HG02759 (cell line): Measurements from ENCODE around the gene LRRC27.

Source experiments
- ATAC-seq: cut with Tn5 transposase; IDR thresholded peaks from one replicate; pipeline ENCODE4 v1.9.1; 2021; ENCODE audit warnings: mild to moderate bottlenecking, moderate library complexity; ENCODE audit not compliant: unreplicated experiment

LRRC27 gene

DNA sequence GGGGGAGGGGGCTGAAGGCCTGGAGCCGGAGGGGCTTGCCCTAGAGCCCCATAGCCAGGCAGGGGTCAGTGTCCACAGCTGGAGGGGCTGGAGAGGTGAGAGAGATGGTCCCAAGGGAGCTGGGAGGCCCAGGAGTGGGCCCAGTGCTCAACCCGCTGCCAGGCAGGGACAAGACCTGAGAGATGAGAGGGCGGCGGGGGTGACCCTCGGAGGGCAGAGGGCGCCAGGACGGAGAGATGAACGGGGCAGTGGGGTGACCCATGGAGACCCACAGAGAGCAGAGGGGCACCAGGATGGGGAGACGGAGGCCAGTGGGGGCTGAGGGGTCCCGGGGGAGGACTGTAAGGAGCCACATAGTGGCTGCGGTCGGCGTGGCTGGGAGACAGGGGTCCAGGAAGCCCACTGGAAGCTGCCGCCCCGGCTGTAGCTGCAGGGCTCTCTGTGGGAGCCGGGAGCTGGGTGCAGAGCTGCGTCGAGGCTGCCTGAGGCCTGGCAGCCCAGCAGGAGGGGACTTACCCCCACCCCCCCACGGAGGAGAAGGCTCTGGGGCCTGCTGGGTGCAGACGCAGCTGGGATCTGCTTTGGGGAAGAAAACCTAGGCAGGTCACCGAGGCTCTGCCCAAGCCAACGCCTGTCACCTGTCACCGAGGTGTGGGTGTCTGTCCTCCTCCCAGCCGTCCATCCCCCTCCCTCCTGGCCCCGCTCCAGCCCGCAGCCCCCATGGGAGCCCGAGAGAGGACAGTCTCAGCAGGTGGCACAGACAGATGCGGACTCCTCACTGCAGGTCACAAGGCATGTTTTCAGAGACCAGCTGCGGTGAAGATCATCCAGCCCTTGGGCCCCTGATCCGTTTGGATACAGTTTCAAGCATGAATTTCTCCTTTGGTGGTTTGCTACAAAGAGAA is 90.1 kb downstream of the LRRC27 start:
- ATAC-seq = peak; percentile 63

DNA sequence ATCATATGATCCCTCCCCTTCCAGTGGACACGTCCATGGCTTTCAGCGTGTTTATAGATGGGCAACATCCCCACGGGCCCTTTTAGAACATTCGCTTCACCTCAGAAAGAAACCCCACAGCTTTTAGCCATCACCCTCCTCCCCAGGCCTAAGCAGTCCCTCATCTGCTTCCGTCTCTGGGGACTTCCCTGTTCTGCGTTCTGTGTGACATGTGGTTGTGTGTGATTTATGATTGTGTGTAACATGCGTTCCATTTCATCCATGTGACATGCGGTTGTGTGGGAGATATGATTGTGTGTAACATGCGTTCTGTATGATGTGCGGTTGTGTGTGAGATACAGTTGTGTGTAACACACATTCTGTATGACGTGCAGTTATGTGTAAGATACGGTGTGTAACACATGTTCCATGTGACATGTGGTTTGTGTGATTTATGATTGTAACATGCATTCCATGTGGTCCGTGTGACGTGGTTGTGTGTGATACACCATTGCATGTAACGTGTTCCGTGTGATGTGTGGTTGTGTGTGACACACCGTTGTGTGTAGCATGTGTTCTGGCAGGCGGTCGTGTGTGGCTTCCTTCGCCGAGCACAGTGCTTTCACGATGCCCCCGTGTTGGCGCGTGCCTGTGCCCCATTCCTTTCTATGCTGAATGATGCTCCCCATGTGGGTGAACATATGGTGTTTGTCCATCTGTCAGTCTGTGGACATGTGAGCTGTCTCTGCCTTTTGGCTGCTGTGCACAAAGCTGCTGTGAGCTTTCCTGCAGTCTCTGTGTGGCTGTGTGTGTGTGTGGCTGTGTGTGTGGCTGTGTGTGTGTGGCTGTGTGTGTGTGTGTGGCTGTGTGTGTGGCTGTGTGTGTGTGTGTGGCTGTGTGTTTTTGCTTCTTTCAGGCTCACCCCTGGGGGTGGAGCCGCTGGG is 91.2 kb downstream of the LRRC27 start:
- peak; percentile 32 for ATAC-seq

DNA sequence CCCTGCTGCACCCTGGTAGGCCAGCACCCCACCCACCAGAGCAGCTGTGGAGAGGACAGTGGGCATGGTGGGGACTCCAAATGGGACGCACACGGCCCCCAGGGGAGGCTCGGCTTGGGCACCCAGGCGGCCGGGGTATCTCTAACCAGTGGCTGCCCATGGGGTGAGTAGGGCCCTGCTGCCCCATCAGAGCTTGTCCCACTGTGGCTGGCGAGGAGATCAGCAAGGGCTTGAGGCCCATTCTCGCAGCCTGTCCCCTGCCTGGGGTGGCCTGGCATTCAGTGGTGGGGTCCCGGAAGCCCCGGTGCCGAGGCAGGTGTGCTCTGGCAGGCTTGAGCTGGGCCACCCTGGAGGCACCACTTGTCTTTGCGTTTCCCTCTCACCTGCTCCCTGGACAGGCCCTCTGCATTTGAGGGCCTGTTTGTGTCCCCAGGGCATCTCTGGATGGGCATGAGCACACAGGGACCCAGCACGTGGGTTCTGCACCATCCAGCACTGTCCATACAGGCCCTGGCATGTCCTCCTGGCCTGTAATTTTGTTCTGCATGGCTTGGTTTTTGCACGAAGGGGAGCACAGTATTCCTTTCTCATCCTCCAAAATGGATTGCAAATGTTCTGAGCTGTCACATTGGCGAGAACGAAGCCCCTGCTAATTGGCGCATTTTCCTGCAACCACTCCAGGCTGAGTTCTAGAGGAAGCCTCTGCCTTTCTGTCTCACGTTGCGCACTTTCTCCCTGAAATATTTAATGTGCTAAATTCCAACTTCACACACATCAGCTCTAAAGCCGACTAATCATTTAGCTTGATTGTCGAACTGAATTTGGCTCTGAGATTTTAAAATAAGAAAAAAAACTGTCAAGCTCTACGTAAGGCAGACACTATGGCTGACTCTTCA is 92.2 kb downstream of the LRRC27 start:
- ATAC-seq = no peak

DNA sequence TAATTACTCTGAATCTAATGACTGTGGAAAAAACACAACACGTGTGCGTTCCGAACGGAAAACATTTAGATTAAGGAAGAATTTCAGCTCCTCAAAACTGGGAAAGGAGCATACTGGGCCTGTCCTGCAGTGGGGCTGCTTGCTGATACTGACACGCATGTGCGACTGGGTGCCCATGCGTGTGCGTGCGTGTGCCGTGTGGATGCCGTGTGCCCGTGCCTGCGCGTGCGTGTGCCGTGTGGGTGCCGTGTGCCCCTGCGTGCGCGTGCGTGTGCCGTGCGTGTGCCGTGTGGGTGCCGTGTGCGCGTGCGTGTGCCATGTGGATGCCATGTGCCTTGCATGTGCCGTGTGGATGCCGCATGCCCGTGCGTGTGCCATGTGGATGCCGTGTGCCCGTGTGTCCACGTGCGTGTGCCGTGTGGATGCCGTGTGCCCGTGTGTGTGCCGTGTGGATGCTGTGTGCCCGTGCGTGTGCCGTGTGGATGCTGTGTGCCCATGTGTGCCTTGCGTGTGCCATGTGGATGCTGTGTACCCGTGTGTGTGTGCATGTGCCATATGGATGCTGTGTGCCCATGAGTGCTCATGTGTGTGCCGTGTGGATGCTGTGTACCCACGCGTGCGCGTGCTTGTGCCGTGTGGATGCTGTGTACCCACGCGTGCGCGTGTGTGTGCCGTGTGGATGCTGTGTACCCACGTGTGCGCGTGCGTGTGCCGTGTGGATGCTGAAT is 93.2 kb downstream of the LRRC27 start:
- ATAC-seq = no peak

DNA sequence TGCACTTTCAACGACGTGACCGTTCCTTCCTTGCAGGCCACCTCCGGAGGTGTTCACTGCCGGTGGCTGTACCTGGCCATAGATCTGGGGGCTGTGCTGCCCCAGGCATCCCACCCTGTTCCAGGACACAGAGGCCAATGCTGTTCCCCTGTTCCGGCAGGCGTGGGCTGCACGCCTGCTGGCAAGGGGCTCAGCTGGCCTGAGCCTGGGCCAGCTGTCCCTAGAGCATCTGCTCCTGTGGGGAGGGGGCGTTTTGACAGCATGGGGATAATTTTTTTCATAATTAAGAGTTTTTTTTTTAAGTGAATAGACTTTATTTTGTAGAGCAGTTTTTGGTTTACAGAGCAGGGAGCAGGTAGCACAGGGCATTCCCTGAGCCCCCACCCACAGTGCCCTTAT is 93.8 kb downstream of the LRRC27 start:
- no peak for ATAC-seq

DNA sequence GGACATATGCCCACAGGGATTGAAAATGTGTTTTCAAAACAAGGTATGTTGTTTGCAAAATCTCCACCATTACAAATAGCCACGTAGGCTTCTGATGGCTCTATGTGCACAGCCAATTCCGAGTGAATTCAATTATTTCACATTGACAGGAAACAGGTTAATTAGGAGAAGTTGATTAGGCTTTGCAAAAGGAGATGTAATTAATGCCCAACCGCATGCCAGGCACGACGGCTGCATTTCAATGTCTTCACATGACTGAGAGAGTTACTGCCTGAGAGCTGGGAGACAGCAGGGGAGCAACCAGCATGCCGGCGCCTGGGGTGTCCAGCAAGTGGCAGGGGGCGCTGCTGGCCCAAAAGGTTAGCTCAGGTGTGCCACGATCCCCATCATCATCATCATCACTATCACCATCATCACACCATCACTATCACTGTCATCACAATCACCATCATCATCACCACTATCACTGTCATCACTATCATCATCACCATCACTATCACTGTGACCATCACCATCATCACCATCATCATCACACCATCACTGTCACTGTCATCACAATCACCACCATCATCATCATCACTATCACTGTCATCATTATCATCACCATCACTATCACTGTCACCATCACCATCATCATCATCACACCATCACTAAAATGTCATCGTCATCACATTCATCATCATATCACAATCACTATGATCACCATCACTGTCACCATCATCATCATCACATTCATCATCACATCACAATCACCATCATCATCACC is 95.2 kb downstream of the LRRC27 start:
- ATAC-seq = no peak

DNA sequence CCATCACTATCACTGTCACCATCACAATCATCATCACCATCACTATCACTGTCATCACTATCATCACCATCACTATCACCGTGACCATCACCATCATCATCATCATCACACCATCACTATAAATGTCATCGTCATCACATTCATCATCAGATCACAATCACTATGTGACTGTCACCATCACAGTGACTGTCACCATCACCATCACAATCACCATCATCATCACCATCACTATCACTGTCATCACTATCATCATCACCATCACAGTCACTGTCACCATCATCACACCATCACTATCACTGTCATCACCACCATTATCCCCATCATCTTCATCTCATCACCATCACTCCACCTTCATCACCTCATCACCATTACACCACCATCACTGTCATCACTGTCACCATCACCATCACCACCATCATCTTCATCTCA is 96.0 kb downstream of the LRRC27 start:
- no peak for ATAC-seq

DNA sequence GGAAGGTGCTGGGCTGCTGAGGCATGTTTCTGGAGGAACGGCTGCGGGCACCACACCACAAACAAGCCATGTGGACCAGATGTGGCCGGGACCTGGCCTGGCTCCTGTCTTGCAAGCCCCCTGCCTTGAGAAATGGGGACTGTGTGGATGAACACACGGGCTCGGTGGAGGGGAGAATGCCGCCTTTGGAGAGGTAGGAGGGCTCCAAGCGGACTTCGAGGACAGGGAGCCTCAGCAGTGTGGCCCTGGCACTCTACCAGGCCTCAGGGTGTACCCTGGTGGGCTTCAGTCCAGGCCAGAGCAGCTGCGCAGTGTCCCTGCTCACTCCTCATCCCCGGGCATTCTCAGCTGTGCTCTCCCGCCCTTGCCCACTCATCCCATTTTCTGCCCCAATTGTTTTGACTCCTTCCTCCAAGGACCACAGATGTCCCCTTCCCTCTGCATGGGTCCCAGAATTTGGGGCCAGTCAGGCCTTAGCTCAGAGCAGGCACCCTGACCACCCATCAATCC is 96.5 kb downstream of the LRRC27 start:
- ATAC-seq = no peak
